GM11168 (cell line): ENCODE measurements around the gene LHPP.

ENCODE experiments used
- in situ Hi-C: fragments of 300-500 bp; cut with MboI; formaldehyde crosslinking; loops from one replicate; pipeline ENCODE4 v1.12.0; 2022; ENCODE audit warnings: low sequenced_read_pairs; ENCODE audit not compliant: unreplicated experiment

Gene LHPP

DNA sequence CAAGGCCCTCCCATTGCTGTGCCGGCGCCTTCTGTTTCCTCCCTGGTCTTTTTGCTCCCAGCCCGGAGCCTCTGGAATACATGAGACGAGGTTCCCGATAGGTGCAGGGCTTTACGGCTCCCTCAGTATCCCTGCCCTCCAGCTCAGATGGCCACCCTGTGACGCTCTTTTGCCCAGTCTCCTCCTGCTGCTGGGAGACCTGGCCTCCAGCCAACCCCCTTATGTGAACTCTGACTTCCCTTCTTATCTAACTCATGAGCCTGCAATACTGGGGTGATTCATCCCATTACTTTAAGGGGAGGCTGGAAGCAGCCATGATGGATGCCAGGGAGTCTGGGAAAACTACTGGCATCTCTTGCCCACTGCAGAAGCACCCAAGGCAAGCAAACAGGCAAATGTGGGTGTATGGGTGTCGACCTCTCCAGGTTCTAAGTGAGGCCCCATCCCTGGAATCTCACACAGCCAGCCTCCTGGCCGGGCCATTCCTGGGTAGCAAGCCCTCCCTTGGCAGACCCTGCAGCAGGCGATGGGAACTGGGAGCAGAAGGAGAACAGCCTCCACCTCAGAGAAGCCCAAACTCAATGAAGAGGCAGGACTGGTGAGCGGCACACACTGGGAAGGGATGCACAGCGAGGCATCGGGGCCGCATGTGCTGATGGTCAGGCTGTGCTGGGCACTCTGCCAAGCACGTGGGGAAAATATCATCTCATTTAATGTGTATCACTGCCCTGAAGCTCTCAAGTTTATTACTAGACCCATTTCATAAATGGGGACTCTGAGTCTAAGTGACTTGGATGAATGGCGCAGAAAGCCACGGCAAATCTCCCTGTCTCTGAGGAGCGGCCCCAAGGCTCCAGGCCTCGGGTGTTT, 185.1 kb downstream of the LHPP start:
- in situ Hi-C loops: no loop called here

DNA sequence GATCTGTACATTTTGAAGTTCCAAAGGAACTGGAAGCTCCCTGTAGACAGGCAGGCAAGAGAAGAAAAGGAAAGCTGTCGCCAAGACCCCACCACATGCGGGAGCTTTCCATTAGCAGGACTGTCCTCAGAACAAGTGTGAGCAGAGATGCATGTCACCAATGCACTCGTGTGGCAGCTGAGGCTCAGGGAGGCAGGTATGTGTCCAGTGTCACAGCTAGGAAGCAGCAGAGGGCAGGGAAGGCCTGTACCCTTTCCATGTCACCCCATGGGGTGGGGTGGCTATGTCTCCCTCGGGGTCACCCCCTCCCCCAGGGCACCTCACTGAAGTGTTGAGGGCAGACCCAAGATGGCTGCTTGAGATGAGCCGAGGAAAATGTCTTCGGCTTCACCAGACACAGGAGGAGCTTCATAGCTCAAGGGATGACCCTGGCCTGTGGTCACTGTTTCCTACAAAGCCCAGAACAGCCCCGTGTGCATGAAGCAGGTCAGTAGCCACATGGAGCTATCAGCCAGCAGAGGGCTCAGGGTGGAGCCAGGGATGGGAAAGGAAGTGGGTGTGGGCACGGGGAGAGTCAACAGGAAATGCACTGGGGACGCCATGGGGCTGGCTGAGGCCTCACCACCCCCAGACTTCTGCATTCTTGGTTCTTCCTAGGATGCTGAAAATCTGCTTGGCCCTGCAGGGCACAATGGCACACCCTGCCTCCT, 186.0 kb downstream of the LHPP start:
- in situ Hi-C loops: no loop called here

DNA sequence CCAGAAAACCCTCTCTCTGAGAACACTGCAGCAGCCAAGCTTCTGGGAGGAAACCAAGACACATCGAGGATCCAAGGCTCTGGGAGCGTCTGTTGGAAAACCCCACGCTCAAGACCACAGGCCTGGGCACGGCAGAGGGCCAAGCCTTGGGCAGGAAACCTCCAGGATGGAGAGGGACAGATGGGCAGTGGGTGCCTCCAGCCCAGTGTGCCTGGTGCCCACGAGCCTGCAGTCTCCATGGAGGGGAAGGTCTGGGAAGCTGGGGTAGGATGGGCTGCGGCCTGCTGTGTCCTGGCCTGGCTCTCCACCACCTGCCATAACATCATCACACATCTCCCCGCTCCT, 186.5 kb downstream of the LHPP start:
- in situ Hi-C loops: no loop called here

DNA sequence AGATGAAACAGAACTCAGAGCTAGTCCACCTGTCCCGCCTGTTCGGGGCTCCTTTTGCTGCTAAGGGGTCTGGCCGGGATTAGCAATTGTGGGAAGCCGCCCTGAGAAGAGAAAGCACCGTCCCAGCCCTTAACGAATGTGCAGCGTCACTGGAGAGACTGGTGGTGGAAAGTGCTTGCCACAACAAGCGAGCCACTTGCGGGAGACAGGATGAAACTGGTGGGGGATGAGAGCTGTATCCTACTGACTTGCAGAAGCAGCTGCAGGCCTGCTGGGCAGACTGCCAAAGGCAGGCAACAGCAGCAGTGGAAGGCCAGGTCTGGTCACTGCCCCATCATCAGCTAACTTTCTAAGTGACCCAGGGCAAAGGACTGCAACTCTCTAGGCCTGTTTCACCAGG, 187.1 kb downstream of the LHPP start:
- in situ Hi-C loops: no loop called here

DNA sequence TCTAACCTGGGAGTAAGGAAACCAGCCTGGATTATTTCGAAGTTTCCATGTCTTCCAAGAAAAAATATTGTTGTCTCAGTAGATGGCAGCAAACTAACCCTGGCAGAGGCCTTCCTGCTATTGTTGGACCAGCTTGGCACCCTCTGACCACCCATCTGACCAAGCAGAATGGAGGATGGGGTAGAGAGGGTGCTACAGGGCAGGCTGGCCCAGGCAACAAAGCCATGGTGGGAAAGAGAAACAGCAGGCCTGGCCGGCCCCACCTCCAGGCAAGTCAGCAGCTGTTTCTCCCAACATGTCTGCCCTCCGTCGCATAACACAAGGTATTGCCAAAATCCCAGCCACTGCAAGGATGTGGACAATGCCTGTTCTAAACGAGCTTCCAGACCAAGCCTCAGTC, 187.6 kb downstream of the LHPP start:
- in situ Hi-C loops: no loop called here

DNA sequence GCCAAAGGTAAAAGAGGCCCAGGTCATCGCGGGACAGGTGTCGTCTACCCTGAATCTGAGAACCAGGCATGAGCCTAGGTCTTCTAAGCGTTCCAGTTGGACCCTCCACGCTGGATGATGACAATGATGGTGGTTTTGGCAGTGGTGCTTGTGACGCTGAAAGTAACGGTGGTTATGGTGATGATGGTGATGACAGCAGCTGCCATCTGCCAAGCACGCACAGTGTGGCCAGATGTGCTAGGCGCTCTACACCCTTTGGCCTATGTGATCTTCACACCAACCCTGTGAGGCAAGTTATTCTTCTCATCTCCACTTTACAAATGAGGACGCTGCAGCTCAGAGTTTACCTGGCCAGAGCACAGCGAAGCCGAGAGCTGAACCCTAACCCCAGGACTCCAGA, 188.6 kb downstream of the LHPP start:
- in situ Hi-C loops: no loop called here

DNA sequence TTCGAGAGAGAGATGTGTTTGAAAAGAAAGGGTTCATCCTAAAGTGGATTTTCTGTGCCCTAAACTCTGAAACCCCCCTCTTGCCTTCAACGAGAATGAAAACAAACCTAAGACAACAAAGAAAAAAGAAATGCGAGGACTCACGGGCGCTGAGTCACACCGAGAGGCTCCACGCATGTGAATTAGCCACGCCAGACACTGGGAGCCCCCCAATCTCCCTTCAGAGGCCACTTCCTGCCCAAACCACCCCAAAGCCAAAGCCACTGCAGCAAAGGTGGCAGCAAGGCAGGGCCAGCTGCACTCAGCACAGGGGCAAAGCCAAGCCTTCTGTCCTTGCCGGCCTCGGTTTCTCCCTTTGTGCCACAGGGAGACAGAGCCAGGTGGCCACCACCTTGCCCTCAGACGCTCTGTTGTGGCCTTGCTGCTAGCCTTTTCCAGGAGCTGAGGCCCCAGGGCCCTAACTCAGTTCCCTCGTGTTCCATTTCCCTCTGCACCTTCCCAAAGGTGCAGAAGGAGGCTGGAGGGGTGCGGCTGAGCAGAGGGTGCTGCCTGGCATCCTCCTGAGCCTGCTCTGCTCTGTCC, 189.3 kb downstream of the LHPP start:
- in situ Hi-C loops: no loop called here

DNA sequence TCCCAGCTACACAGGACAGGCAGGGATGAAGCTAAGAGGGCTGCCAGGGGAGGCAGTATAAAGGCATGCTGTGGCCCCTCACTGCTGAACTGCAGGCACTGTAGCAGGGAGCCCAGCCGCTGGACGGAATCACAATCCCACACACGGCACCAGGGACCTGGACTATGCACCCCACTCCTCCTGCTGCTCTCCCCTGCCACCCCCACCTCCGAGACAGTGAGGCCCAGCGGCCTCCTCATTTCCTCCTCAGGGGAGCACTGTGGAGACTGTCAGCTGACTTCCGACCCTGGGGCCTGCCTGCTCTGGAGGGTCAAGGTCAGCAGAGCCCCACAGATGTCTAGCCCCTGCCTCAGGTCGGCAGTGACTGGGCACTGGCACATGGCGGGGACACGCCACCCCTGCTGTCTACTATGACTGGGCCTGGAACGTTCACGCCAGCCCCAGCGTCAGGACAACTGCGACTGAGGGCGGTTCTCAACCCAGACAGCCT, 189.8 kb downstream of the LHPP start:
- in situ Hi-C loops: no loop called here

DNA sequence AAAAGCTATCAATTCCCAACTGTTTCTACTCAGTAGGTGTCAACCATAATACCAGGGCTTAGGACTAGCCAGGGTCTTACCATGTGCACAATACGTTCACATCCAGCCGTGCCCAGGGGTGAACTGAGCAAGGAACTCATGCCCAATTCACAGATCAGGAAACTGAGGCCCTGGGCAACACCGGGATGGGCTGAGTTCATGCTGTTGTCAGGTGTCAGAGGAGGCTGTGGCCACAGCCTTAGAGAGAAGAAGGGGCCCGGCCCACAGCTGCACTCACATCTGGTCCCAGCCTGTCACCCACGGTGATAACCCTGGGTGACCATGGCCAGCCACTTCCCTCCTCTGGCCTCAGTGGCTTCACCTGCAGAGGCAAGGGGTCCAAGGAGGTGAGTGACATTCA, 190.6 kb downstream of the LHPP start:
- in situ Hi-C loops: no loop called here

DNA sequence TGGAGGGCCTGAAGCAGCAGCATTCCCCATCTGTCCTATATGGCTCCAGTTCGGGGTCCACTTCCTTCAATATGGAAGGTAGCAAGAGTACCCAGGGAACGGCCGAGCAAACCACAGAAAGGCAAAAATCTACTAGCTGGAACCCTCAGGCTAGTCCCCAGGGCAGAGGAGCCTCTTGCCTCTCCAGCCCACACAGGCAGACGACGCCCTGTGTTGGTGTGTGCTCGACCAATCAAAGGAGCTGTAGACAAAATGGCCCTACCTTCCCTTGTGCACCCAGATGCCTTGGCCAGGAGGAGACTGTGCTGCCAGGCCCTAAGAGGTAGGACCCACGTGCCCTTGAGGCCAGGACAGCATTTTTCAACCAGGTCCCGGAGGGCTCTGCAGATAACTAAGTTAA, 191.1 kb downstream of the LHPP start:
- in situ Hi-C loops: no loop called here

DNA sequence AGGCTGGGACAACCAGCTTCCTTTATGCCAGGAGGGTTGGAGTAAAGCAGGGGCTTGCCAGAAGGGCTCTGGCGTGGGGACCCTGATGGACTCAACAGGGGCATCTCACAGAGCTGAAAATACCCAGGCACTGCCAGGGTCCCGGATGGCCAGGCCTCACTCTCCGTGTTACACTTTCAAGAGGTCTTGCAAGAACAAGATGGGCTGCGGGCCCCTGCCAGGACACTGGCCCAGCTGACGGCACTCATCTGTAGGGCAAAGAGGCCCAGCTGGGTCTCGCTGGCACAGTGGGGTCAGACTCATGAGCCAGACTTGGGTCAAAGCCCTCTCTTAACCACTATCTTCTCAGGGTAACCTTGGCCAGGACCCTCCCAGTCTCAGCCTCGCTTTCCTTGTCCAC, 191.7 kb downstream of the LHPP start:
- in situ Hi-C loops: no loop called here

DNA sequence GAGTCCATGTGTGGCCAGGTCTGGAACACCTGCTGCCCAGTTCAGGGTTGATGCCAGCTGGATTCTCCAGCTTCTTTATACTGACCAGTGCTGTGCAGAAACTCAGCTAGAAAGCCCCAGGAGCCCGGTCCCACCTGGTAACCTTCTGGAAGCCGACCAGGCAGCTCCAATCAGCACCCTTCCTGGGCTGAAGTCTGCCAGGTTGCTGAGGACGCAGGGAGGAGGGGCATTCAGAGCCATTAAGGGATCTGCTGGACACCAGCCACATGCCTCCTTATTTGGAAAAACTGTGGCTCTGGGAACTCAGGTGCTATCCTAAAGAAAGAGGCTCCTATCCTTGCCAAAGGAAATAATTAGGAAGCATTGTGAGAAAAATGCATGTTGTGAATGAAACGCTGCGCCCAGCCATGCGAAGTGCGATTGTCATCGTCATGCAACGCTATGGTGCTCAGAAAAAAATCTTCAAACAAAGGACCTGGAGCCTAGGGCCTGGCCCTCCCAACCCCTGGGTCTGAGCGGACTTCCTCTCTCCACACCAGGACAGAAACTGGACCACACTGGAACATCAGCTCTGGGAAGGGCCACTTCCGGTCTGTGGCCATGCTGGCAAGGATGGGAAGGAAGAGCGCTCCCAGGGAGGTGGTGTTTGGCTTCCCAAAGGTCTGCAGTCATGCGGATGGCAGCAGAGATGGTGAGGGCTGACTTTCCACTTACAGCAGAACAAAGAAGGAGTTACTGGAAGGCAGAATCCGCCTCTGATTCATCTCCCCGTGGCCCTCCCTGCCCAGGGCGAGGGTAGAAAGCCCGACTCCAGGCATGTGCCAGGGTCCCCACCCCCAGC, 192.4 kb downstream of the LHPP start:
- in situ Hi-C loops: no loop called here

DNA sequence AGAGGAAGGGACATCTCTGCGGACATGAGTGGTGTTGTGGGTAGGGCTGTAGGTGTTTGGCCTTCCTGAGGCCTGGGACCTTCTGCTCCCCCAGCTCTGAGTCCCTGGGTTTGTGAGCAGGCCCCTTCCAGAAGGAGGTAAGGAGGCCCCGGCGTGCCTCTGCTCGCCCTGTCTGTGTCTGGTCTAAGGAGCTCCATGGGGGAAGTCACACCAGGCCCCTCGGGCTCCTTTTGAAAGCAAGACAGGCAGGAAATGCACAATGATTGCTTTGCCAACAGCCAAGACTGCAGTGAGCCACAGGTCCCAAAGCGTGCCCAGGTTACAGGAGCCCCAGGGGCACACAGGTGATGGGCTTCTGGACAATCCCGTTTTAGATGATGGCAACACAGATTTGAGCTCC, 193.1 kb downstream of the LHPP start:
- in situ Hi-C loops: no loop called here

DNA sequence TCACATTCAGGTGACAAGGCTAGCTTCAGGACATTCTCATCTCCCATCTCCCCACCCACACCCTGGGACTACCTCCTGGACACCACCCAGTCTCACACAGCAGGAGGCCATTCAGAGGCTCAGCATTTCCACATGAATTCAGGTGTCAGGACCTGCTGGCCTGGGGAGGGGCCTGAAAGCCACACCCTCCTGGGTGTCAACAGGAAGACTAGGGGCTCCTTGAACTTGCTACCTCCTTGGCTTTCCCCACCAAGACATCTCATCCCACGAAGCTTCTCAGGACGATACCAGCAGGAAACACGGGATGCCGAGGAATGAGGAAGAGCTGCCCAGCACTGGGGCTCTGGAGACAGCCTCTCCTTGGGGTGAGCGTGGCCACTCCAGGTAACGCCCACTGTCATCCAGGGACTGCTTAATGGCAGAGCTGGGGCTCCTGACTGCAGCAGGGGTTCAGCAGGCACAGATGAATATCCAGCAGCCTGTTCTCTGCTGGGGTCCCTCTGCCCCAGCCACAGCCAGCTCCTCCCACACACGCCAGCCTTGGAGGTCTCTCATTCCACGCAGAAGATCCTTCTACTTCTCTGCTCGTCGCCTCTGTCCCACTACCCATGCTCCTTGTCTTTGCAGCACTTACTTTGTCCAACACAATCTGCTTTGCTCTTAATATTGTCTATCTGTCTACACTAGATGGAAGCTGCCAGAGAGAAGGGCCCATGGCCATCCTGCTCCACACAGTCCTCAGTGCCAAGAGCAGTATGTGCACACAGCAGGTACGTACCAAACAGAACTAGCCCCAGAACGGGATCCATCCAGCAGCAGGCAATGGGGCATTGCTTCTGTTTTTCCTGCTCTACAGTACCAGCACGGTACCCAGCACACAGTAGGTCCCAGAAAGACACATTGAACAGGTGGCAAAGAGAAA, 193.8 kb downstream of the LHPP start:
- in situ Hi-C loops: no loop called here

DNA sequence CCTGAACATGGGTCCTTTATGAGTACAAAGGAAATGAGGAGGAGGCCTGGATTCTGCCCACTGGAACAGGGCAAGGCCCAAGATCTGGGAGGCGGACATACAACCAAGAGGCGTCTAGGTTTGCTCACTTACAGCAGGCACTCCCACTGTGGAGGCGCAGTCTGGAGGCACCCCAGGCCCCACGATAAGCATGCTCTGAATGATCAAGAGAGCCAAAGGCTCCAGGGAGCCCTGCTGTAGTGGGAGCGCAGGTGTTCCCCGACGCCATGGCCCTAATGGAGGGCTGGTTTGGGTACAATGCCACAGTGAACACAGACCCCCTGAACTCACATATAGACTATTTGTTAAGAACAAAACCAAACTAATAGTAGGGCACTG, 194.5 kb downstream of the LHPP start:
- in situ Hi-C loops: no loop called here

DNA sequence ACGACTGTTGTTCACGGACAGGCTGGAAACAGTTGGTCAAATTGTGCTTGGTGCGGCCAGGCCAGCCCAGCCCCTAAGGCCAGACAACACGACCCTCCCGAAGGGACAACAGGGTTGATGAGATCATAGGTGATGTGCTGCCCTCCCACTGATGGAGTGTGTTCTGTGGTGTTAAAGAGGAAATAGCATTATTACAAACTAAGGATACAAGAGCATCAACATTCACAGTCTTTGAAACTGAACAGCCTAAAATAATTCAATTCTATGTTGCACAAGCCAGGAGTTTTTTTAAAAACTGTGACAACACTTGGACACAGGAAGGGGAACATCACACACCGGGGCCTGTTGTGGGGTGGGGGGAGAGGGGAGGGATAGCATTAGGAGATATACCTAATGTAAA, 194.9 kb downstream of the LHPP start:
- in situ Hi-C loops: no loop called here

DNA sequence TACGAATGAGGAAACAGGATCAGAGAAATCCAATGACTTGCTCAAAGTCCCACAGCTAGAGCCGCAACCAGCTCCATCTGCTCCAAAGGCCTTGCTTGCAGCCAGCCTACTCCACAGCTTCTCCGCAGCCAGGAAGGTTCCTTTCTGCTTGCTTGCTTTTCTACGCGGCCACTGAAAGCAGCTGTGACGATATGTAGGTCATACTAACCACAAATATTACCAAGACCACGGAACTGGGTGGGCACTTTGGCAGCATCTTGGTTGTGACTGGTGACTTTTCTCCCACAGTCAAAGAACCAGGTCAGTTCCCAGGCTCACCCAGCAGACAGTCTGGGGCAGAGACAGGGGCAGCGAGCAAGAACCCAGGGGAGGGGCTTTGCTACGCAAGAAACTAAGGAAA, 196.2 kb downstream of the LHPP start:
- in situ Hi-C loops: no loop called here

DNA sequence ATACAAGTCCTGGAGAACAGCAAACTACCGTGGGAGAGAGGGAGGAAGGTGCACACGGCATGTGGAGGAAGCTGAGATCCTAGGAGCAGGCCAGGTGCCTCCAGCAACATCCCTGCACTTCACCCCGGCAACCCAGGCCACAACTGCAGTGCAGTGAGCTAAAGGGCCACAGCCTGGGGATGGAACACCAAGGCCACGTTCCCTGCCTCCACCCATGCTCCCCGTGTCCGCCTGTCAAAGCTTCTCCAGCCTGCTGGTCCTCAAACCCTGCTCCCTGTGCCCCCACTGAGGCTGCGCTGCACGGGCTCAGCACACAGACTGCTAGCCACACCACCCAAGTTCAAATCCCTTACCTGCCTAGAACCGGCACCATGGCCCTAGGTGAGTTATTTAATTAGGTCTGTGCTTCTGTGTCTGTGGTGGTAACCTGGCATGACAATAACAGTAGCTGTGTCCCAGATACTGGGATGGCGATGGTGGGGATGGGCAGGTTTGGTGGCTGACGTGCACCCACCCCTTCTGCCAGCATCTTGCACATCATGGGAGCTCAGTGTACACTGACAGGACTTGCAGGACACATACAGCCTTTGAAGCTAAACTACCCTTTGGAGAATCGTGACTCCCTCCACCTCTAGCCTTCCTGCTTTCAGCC, 197.1 kb downstream of the LHPP start:
- in situ Hi-C loops: no loop called here

DNA sequence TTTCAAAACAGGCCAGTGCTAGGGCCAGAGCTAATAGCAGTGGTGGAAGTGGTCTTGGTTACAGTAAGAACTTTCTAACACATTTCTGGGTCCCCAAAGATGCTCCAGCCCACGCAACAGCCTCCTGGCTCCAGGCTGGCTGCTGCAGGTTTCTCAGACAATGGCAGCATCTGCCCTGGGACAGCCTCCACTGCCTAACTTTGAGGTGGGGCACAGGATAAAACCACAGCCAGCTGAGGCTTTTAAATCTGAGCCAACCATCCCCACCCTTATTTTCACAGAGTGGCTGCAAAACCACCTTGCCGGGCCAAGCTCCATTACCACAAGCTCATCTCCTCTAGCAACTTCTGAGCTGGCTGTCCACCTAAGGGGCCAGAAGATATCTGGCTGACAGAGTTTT, 197.8 kb downstream of the LHPP start:
- in situ Hi-C loops: no loop called here
